ENCODE results near the gene SEC61A2.
"Not testable (repeated sequence)": the region's sequence is repeated elsewhere in the genome, so short reads cannot be mapped to it uniquely, and the experiment has no call there.

Gene SEC61A2
- long read RNA-seq, donor 1, partial matches to known transcripts = 41 of 46 reads
- long read RNA-seq, donor 1, other reads (novel, unspliced or antisense) = 5 of 46 reads
- long read RNA-seq, donor 2, partial matches to known transcripts = 24 of 59 reads
- long read RNA-seq, donor 2, other reads (novel, unspliced or antisense) = 32 of 59 reads
- long read RNA-seq, donor 3 = 0 reads
- long read RNA-seq, donor 4, partial matches to known transcripts = 7 of 36 reads
- long read RNA-seq, donor 4, other reads (novel, unspliced or antisense) = 27 of 36 reads
- long read RNA-seq, donor 5, partial matches to known transcripts = 48 of 124 reads
- long read RNA-seq, donor 5, other reads (novel, unspliced or antisense) = 72 of 124 reads
- long read RNA-seq, donor 6 = 0 reads
- long read RNA-seq, donor 7, partial matches to known transcripts = 59 of 131 reads
- long read RNA-seq, donor 7, other reads (novel, unspliced or antisense) = 70 of 131 reads
- long read RNA-seq, donor 8, partial matches to known transcripts = 13 of 35 reads
- long read RNA-seq, donor 8, other reads (novel, unspliced or antisense) = 21 of 35 reads

- DNase-seq = peak; percentile 93
These were observed at the start of gene SEC61A2 for GRCh38 chr10:12129222-12130111. SEC61A2 (plus strand) TSS chr10:12129677; CDS start chr10:12129788, 111 bp downstream.

GRCh38 chr10:12081470-12081869 lies 48.0 kb upstream of the SEC61A2 start:
- DNase-seq = no peak

- no peak for DNase-seq
These were observed 47.5 kb upstream of the SEC61A2 start for GRCh38 chr10:12081879-12082557.

GRCh38 chr10:12088919-12089318 lies 40.6 kb upstream of the SEC61A2 start:
- no peak for DNase-seq

- no peak for DNase-seq
These were observed 38.1 kb upstream of the SEC61A2 start for GRCh38 chr10:12091421-12091820.

- DNase-seq = not testable (repeated sequence)
These were observed 32.1 kb upstream of the SEC61A2 start for GRCh38 chr10:12097361-12097760.

- DNase-seq = no peak
These were observed 31.7 kb upstream of the SEC61A2 start for GRCh38 chr10:12097791-12098190.

- no peak for DNase-seq
These were observed 30.5 kb upstream of the SEC61A2 start for GRCh38 chr10:12098966-12099365.

- DNase-seq = no peak
These were observed 25.7 kb upstream of the SEC61A2 start for GRCh38 chr10:12103802-12104201.

GRCh38 chr10:12107781-12108180 lies 21.7 kb upstream of the SEC61A2 start:
- no peak for DNase-seq

- DNase-seq = no peak
These were observed 20.2 kb upstream of the SEC61A2 start for GRCh38 chr10:12109286-12109685.

GRCh38 chr10:12111528-12111927 lies 17.9 kb upstream of the SEC61A2 start:
- no peak for DNase-seq

- DNase-seq = no peak
These were observed 15.8 kb upstream of the SEC61A2 start for GRCh38 chr10:12113627-12114026.

GRCh38 chr10:12121673-12122072 lies 7.8 kb upstream of the SEC61A2 start:
- no peak for DNase-seq

GRCh38 chr10:12130237-12130872 lies 878 bp downstream of the SEC61A2 start:
- DNase-seq = no peak

GRCh38 chr10:12135631-12136030 lies 6.2 kb downstream of the SEC61A2 start:
- no peak for DNase-seq

GRCh38 chr10:12140038-12140437 lies 10.6 kb downstream of the SEC61A2 start:
- DNase-seq = no peak

- no peak for DNase-seq
These were observed 15.1 kb downstream of the SEC61A2 start for GRCh38 chr10:12144538-12144937.

GRCh38 chr10:12150163-12150562 lies 20.7 kb downstream of the SEC61A2 start:
- no peak for DNase-seq

GRCh38 chr10:12154516-12154915 lies 25.0 kb downstream of the SEC61A2 start:
- DNase-seq = no peak

GRCh38 chr10:12156367-12157123 lies 27.1 kb downstream of the SEC61A2 start:
- no peak for DNase-seq
